HG03469 (cell line): ENCODE results near the gene METTL27.
"Not testable (repeated sequence)": the region's sequence is repeated elsewhere in the genome, so short reads cannot be mapped to it uniquely, and the experiment has no call there.

ENCODE experiments used
- ATAC-seq: cut with Tn5 transposase; IDR thresholded peaks from one replicate; pipeline ENCODE4 v1.9.1; 2021; ENCODE audit warnings: mild to moderate bottlenecking, moderate library complexity, moderate number of reproducible peaks; ENCODE audit not compliant: unreplicated experiment

METTL27 gene

GRCh38 chr7:73839743-73840714, 2.3 kb downstream of the METTL27 start:
- ATAC-seq = no peak

GRCh38 chr7:73839290-73839689, 3.0 kb downstream of the METTL27 start:
- no peak for ATAC-seq

GRCh38 chr7:73838642-73839041, 3.7 kb downstream of the METTL27 start:
- ATAC-seq = no peak

GRCh38 chr7:73837167-73837566, 5.1 kb downstream of the METTL27 start:
- ATAC-seq = not testable (repeated sequence)

- no peak for ATAC-seq
These were observed 7.6 kb downstream of the METTL27 start for GRCh38 chr7:73834626-73835191.

GRCh38 chr7:73833251-73833919, 8.9 kb downstream of the METTL27 start:
- no peak for ATAC-seq

DNA sequence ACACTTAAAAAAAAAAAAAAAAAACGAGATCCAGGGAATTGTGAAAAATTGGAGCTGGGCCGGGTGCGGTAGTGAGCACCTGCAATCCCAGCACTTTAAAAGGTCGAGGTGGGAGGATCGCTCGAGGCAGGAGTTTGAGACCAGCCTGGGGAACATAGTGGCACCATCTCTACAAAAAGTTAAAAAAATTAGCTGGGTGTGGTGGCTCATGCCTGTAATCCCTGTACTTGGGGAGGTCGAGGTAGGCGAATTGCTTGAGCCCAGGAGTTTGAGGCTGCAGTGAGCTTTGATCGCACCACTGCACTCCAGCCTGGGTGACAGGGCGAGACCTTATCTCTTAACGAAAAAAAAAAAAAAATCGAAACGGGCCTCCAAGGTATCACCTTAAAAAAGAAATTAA, 9.5 kb downstream of the METTL27 start:
- ATAC-seq = no peak

- ATAC-seq = no peak
These were observed 10.3 kb downstream of the METTL27 start for GRCh38 chr7:73831834-73832651.

GRCh38 chr7:73831584-73831833, 10.8 kb downstream of the METTL27 start:
- ATAC-seq = no peak

DNA sequence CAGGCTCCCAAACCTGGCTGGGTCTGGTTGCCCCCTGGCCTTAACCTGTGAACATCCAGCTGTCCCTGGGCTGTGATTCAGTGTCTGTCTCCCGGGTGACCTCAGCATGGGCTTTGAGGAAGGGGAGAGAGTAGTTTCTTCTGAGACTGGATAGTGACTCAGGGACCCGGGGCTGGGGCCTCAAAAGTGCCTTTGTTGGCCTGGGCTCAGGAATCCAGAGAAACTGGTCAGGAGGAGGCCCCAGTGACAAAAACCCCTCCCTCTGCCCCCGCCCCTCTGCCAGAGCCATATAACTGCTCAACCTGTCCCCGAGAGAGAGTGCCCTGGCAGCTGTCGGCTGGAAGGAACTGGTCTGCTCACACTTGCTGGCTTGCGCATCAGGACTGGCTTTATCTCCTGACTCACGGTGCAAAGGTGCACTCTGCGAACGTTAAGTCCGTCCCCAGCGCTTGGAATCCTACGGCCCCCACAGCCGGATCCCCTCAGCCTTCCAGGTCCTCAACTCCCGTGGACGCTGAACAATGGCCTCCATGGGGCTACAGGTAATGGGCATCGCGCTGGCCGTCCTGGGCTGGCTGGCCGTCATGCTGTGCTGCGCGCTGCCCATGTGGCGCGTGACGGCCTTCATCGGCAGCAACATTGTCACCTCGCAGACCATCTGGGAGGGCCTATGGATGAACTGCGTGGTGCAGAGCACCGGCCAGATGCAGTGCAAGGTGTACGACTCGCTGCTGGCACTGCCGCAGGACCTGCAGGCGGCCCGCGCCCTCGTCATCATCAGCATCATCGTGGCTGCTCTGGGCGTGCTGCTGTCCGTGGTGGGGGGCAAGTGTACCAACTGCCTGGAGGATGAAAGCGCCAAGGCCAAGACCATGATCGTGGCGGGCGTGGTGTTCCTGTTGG, 11.4 kb downstream of the METTL27 start, which contains the start of gene CLDN4:
Gene CLDN4 (plus strand): TSS at position 316 of the 903 bp plus-strand sequence. CDS start 206 bp downstream, at position 522.
- ATAC-seq = no peak

- ATAC-seq = no peak
These were observed 12.2 kb downstream of the METTL27 start for GRCh38 chr7:73829921-73830680.

GRCh38 chr7:73829505-73829904, 12.8 kb downstream of the METTL27 start:
- no peak for ATAC-seq

- no peak for ATAC-seq
These were observed 13.3 kb downstream of the METTL27 start for GRCh38 chr7:73828972-73829371.

GRCh38 chr7:73828107-73828803, 14.1 kb downstream of the METTL27 start:
- ATAC-seq = no peak

DNA sequence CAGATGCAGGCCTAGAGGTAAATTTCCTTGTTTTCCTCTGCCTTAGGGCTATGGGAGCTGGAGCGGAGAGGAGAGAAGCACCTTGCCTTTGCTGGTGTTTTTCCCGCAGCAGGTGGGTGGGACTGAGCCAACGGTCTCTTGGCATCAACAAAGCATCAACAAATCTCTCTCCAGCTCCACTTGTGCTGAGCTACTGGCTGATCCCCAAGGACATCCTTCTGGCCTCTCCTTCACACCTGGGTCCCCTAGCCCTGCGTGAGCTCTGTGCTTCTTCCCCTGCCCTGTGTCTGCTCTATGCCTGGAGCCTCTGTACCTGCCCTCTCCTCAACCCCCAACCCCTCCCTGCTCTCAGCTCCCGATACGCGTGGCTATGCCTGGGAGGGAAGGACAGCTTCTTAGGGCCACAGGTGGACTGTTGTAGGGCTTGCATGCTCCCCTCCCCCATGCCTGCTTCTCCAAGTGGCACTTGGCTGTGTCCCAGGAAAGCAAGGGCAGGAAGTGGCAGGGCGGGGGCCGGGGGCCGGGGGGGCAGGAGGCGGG, 14.7 kb downstream of the METTL27 start:
- ATAC-seq = no peak

DNA sequence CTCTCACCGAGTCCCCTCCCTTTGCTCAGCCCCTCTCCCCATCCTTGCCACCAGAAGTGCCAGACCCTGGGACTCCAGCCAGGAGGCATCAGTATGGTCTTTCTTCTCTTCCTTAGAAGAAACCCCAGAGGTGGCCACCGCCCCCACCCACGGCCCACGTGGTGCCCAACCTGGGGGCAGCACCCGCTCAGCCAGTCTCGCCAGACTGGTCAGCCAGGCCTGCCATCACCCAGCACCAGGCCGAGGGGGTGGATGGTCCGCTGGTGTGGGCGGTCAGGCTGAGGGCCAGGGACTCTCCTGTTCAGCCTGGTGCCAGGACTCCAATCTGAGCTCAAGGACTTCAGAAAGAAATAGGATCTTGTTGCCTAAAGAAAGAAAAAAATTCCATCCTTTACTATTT, 17.3 kb downstream of the METTL27 start:
- no peak for ATAC-seq

- ATAC-seq = no peak
These were observed 18.3 kb downstream of the METTL27 start for GRCh38 chr7:73823873-73824592.

- no peak for ATAC-seq
These were observed 19.1 kb downstream of the METTL27 start for GRCh38 chr7:73823257-73823656.
